HepG2 (cell line): ENCODE data around the gene SLC9A8. TPM values are rescaled to one million over a fixed set of nuclear protein-coding genes. Genes with fewer than 3 reads are reported as not detected.

Experiments used
- JUN ChIP-seq: sonication (generic); formaldehyde crosslinking; IDR thresholded peaks from 2 replicates; pipeline ENCODE4 v1.4.0; 2020; ENCODE audit warnings: mild to moderate bottlenecking, missing genetic modification reagents
- NFYB ChIP-seq: sonication (generic); formaldehyde crosslinking; IDR thresholded peaks from 2 replicates; pipeline ENCODE4 v1.4.0; 2020; ENCODE audit warnings: missing genetic modification reagents
- THYN1 ChIP-seq: sonication (generic); formaldehyde crosslinking; IDR thresholded peaks from 2 replicates; pipeline ENCODE4 v1.8.1; 2023; ENCODE audit warnings: low read depth, mild to moderate bottlenecking, moderate library complexity, missing genetic modification reagents, borderline replicate concordance
- ZNF720 ChIP-seq: sonication (generic); formaldehyde crosslinking; IDR thresholded peaks from 2 replicates; pipeline ENCODE4 v1.4.0; 2020; ENCODE audit warnings: missing genetic modification reagents
- ZSCAN31 ChIP-seq: sonication (generic); formaldehyde crosslinking; IDR thresholded peaks from 2 replicates; pipeline ENCODE4 v1.5.0; 2020; ENCODE audit warnings: low read depth, mild to moderate bottlenecking, missing genetic modification reagents
- polyA plus RNA-seq, 8 experiments: library from polyadenylated mRNA; depleted of rRNA in 3 of 8; stranded (reverse) in 7 of 8; unstranded in 1 of 8; fragments of >200 nt; fragmentation: Illumina TruSeq in 4 of 8; extraction: Trizol in 4 of 8; gene quantifications; 2 replicates each; pipeline versions ENCODE4 v1.2.1 to v1.2.3, GENCODE V29; 2011 to 2016; ENCODE audit warnings: low read depth in 4 of 8, missing spikeins in 1 of 8, mixed read lengths in 1 of 8; ENCODE audit not compliant: insufficient read depth in 1 of 8
- total RNA-seq, 5 experiments: library from RNA; depleted of rRNA; stranded (reverse); fragments of >200 nt; fragmentation: Illumina TruSeq; extraction: Trizol; gene quantifications; 2 replicates each; pipeline ENCODE4 v1.2.3, GENCODE V29; 2016; ENCODE audit warnings: low read depth in 1 of 5
- TF ChIP-seq, protein P1 (sequence below): sonication (generic); formaldehyde crosslinking; IDR thresholded peaks from 2 replicates; pipeline ENCODE4 v1.5.0; 2020; ENCODE audit warnings: missing genetic modification reagents
- TF ChIP-seq, protein P2 (sequence below): sonication (generic); formaldehyde crosslinking; IDR thresholded peaks from 2 replicates; pipeline ENCODE4 v1.4.0; 2020; ENCODE audit warnings: missing genetic modification reagents, borderline replicate concordance
- TF ChIP-seq, protein P3 (sequence below): sonication (generic); formaldehyde crosslinking; IDR thresholded peaks from 2 replicates; pipeline ENCODE4 v1.5.1; 2020; ENCODE audit warnings: mild to moderate bottlenecking, moderate library complexity, missing genetic modification reagents
- TF ChIP-seq, protein P4 (sequence below): sonication (generic); formaldehyde crosslinking; IDR thresholded peaks from 2 replicates; pipeline ENCODE4 v1.8.1; 2023; ENCODE audit warnings: mild to moderate bottlenecking, moderate library complexity, missing genetic modification reagents
- TF ChIP-seq, protein P5 (sequence below), 2 experiments: sonication (generic) in 1 of 2; formaldehyde crosslinking in 1 of 2; IDR thresholded peaks; 2 replicates each; pipeline versions ENCODE4 v1.5.1 to v1.6.1; 2011 to 2020; ENCODE audit warnings: borderline replicate concordance in 1 of 2, low read depth in 1 of 2, low read length in 1 of 2, mild to moderate bottlenecking in 1 of 2, missing genetic modification reagents in 1 of 2, moderate library complexity in 1 of 2
- TF ChIP-seq, protein P6 (sequence below): sonication (generic); formaldehyde crosslinking; IDR thresholded peaks from 2 replicates; pipeline ENCODE4 v1.4.0; 2020; ENCODE audit warnings: missing genetic modification reagents, low read depth, mild to moderate bottlenecking, borderline replicate concordance

SLC9A8 gene
- total and polyA plus RNA-seq, 2 of the 13 experiments (the other 11 are each of a cell fraction or from before 2014, with no cell fraction given) = 4.1 to 7.4 TPM

DNA sequence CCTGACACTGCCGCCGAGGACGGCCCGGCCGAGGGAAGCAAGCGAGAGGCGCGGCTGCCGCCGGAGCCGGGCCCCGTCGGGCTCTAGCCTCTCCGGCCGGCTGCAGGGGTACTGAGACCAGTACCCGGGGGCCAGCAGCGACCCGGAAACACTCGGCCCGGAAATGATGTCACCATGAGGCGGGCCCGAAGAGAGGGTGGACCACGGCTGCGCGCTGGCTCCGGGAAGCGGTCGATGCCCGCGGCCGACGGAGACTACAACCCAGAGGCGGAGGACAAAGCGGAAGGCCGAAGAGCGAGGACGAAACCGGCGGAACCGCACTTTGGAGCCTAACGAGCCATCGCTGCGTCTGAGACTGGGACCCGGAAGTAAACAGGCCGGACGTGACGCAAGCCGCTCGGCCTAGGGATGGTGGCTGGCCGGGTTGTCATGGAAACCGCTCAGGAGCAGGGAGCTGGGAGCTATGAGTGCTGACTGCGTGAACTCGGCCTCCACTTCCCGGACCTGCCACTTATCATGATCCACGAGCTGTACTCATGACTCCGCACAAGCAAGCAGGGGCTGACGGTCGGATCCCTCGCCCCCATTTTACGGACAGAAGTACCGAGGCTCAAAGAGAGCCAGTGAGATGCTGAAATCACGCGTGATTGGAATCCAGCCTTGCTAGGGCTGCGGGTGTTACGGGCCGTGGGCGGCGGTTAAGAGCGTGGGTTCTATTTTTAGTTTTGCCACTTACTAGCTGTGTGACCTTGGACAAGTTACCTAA is 102.9 kb downstream of the SLC9A8 start, which contains the start of gene SPATA2 (continued):
- TF ChIP-seq, protein P1, sequence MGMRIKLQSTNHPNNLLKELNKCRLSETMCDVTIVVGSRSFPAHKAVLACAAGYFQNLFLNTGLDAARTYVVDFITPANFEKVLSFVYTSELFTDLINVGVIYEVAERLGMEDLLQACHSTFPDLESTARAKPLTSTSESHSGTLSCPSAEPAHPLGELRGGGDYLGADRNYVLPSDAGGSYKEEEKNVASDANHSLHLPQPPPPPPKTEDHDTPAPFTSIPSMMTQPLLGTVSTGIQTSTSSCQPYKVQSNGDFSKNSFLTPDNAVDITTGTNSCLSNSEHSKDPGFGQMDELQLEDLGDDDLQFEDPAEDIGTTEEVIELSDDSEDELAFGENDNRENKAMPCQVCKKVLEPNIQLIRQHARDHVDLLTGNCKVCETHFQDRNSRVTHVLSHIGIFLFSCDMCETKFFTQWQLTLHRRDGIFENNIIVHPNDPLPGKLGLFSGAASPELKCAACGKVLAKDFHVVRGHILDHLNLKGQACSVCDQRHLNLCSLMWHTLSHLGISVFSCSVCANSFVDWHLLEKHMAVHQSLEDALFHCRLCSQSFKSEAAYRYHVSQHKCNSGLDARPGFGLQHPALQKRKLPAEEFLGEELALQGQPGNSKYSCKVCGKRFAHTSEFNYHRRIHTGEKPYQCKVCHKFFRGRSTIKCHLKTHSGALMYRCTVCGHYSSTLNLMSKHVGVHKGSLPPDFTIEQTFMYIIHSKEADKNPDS (CRISPR knock-in tag) = peak; percentile 93
- TF ChIP-seq ZSCAN31 (CRISPR knock-in tag) = peak; percentile 93; the same call in 1 of the 2 replicates
- peak; percentile 91; the same call in 1 of the 2 replicates for TF ChIP-seq THYN1 (CRISPR knock-in tag)
- TF ChIP-seq, protein P2, sequence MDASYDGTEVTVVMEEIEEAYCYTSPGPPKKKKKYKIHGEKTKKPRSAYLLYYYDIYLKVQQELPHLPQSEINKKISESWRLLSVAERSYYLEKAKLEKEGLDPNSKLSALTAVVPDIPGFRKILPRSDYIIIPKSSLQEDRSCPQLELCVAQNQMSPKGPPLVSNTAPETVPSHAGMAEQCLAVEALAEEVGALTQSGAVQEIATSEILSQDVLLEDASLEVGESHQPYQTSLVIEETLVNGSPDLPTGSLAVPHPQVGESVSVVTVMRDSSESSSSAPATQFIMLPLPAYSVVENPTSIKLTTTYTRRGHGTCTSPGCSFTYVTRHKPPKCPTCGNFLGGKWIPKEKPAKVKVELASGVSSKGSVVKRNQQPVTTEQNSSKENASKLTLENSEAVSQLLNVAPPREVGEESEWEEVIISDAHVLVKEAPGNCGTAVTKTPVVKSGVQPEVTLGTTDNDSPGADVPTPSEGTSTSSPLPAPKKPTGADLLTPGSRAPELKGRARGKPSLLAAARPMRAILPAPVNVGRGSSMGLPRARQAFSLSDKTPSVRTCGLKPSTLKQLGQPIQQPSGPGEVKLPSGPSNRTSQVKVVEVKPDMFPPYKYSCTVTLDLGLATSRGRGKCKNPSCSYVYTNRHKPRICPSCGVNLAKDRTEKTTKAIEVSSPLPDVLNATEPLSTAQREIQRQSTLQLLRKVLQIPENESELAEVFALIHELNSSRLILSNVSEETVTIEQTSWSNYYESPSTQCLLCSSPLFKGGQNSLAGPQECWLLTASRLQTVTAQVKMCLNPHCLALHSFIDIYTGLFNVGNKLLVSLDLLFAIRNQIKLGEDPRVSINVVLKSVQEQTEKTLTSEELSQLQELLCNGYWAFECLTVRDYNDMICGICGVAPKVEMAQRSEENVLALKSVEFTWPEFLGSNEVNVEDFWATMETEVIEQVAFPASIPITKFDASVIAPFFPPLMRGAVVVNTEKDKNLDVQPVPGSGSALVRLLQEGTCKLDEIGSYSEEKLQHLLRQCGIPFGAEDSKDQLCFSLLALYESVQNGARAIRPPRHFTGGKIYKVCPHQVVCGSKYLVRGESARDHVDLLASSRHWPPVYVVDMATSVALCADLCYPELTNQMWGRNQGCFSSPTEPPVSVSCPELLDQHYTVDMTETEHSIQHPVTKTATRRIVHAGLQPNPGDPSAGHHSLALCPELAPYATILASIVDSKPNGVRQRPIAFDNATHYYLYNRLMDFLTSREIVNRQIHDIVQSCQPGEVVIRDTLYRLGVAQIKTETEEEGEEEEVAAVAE (CRISPR knock-in tag) = peak; percentile 91
- TF ChIP-seq, protein P3, sequence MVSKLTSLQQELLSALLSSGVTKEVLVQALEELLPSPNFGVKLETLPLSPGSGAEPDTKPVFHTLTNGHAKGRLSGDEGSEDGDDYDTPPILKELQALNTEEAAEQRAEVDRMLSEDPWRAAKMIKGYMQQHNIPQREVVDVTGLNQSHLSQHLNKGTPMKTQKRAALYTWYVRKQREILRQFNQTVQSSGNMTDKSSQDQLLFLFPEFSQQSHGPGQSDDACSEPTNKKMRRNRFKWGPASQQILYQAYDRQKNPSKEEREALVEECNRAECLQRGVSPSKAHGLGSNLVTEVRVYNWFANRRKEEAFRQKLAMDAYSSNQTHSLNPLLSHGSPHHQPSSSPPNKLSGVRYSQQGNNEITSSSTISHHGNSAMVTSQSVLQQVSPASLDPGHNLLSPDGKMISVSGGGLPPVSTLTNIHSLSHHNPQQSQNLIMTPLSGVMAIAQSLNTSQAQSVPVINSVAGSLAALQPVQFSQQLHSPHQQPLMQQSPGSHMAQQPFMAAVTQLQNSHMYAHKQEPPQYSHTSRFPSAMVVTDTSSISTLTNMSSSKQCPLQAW (CRISPR knock-in tag) = peak; percentile 93
- TF ChIP-seq, protein P4, sequence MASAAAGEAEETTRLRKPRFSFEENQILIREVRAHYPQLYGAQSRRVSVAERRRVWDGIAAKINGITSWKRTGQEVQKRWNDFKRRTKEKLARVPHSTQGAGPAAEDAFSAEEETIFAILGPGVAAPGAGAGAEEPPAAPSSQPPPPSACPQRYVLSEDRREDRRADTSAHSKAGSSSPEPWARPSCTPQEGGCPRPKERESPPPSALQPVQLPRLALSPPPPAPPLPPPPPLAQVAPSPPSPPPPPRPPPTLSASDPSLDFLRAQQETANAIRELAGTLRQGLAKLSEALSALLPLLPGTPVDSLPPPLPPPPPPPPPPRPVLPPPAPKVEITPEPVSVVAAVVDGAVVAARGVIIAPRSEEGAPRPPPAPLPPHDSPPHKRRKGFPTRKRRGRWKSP (CRISPR knock-in tag) = no peak
- TF ChIP-seq ZNF720 (CRISPR knock-in tag) = 0 out of 2 replicates have a peak, but pooled peaks have one; percentile 68
- no peak; the same call in 1 of the 2 replicates for TF ChIP-seq NFYB (CRISPR knock-in tag)
- TF ChIP-seq, protein P5, sequence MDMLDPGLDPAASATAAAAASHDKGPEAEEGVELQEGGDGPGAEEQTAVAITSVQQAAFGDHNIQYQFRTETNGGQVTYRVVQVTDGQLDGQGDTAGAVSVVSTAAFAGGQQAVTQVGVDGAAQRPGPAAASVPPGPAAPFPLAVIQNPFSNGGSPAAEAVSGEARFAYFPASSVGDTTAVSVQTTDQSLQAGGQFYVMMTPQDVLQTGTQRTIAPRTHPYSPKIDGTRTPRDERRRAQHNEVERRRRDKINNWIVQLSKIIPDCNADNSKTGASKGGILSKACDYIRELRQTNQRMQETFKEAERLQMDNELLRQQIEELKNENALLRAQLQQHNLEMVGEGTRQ (IDR thresholded peaks at IDR 0.05; ENCODE audit: low read depth, low read length) = peak; percentile 51; the same call in 1 of the 2 replicates
- TF ChIP-seq, protein P5 (CRISPR knock-in tag; IDR thresholded peaks at IDR 0.05; ENCODE audit: borderline replicate concordance) = no peak; the same call in 1 of the 2 replicates
- TF ChIP-seq, protein P6, sequence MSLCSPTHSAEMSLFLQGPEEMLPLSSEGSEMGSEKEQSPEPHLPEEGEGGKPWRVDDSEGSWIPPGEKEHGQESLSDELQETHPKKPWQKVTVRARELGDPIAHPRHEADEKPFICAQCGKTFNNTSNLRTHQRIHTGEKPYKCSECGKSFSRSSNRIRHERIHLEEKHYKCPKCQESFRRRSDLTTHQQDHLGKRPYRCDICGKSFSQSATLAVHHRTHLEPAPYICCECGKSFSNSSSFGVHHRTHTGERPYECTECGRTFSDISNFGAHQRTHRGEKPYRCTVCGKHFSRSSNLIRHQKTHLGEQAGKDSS (CRISPR knock-in tag) = peak; percentile 66
- TF ChIP-seq JUN (CRISPR knock-in tag) = peak; percentile 77
